Bronchus fibroblast of lung (primary cell): ENCODE data around the gene GBP2. TPM values are rescaled to one million over a fixed set of nuclear protein-coding genes. Genes with fewer than 3 reads are reported as not detected.

Source experiments
- total RNA-seq: library from RNA; depleted of rRNA; stranded (reverse); fragments of >200 nt; gene quantifications from 2 replicates; pipeline ENCODE4 v1.2.3, GENCODE V29; 2015

GBP2 gene
- total RNA-seq = 1.9 and 2.5 TPM in 2 replicates

GRCh38 chr1:89125913-89126580 is at the start of gene GBP2:
Gene GBP2 (minus strand): TSS chr1:89126114. CDS start chr1:89121966, 4,148 bp downstream.

GRCh38 chr1:89065079-89065868 is 60.6 kb downstream of the GBP2 start, which contains the start of gene GBP1:
Gene GBP1 (minus strand): TSS chr1:89065208. CDS start chr1:89063234, 1,974 bp downstream.

Other genes starting within 250 kb of the GBP2 start
- gene GTF2B, start 234.5 kb downstream of the GBP2 start, total RNA-seq = 34.0 and 36.1 TPM in 2 replicates
- gene KYAT3, start 133.5 kb downstream of the GBP2 start, total RNA-seq = 26.8 and 34.8 TPM in 2 replicates
- 7.6 and 8.2 TPM in 2 replicates for gene RBMXL1, start 133.5 kb downstream of the GBP2 start, total RNA-seq
- gene GBP3, start 103.2 kb downstream of the GBP2 start, total RNA-seq = 4.6 and 6.6 TPM in 2 replicates
- gene GBP1, start 60.9 kb downstream of the GBP2 start, total RNA-seq = 13.6 and 14.4 TPM in 2 replicates
- gene GBP7, start 49.9 kb upstream of the GBP2 start, total RNA-seq = not detected in 2 replicates
- not detected in 2 replicates for gene GBP4, start 72.8 kb upstream of the GBP2 start, total RNA-seq
- gene GBP5, start 146.7 kb upstream of the GBP2 start, total RNA-seq = not detected in 2 replicates
- not detected in 2 replicates for gene GBP6, start 237.9 kb upstream of the GBP2 start, total RNA-seq